Stromal cell of bone marrow (primary cell): ENCODE data around the gene STUM.
"Not testable (repeated sequence)": the region's sequence is repeated elsewhere in the genome, so short reads cannot be mapped to it uniquely, and the experiment has no call there.

Experiments used
- DNase-seq: peaks from one replicate; pipeline ENCODE4 v3.0.0-alpha.2; 2012; ENCODE audit warnings: low read depth

STUM gene

DNA sequence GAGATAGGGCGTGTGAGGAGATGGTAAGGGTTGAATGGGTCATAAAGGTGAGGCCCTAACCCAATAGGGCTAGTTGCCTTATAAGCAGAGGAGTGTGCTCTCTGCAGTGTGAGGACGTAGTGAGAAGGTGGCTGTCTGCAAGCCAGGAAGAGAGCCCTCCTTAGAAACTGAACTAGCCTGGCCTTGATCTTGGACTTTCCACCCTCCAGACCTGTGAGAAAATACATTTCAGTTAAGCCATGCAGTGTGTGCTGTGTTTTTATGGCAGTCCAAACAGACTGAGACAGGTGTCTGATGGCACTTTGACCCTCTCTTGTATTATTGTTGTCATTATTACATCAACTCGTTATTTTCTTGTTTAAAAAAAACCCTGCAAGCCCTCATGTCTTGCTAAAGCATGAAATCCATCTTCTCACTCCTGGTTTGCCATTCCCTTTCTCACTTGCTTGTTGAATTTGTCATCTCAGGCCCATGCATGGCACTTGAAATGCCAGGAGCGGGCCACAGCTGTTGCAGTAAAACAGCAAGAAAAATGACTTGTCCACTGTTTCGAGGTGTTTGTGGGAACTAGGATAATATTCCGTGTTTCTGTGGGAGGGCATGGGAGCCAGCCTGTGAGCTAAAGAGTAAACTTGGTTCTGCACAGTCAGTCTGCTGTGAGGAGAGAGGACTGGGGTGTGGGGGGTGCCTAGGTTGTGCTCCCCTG lies 78.6 kb downstream of the STUM start:
- DNase-seq: no peak

DNA sequence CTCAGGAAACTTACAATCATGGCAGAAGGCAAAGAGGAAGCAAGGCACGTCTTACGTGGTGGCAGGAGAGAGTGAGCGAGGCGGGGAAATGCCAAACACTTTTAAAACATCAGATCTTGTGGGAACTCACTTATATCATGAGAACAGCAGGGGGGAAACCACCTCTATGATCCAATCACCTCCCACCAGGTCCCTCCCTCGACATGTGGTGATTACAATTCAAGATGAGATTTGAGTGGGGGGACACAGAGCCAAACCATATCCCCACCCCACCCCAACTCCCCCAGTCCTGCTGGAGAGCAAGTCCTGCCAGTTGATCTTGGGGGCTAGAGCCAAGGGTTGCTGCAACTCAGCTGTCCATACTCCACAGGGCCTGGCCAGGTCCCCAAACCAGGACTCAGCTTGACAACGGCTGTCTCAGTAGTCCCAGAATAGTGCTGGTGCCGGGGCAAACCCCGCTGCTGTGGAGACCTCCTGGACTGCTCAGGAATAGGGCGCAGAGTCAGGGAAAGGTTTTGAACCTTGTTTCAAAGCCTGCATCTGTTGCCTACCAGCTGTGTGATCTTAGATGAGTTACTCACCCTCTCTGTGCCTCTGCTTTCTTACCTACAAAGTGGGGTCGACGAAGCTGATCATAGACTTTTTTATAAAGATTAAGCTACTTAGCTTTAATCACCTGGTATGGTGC lies 79.5 kb downstream of the STUM start:
- DNase-seq: no peak

DNA sequence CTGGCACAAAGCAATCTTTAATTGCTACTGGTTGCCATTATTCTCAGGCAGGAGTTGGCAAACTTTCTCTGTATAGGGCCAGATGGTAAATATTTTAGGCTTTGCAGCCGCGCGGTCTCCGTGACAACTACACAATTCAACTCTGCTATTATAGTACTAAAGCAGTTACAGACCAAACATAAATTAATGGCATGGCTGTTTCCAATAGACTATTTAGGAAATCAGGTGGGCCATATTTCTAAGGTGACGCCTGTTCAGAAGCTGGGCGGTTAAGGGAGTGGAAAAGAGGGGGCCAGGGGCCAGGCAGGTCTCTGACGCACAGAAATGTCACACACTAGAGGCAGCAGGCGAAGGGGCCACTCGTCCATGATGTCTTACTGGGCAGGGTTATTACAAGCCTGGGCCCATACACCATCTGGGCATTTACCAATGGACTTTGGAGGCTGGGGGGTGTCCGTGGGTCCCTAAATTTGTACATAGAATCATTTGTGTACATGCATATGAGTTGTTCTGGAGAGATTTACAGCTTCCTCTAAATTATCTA lies 80.1 kb downstream of the STUM start:
- DNase-seq: no peak

DNA sequence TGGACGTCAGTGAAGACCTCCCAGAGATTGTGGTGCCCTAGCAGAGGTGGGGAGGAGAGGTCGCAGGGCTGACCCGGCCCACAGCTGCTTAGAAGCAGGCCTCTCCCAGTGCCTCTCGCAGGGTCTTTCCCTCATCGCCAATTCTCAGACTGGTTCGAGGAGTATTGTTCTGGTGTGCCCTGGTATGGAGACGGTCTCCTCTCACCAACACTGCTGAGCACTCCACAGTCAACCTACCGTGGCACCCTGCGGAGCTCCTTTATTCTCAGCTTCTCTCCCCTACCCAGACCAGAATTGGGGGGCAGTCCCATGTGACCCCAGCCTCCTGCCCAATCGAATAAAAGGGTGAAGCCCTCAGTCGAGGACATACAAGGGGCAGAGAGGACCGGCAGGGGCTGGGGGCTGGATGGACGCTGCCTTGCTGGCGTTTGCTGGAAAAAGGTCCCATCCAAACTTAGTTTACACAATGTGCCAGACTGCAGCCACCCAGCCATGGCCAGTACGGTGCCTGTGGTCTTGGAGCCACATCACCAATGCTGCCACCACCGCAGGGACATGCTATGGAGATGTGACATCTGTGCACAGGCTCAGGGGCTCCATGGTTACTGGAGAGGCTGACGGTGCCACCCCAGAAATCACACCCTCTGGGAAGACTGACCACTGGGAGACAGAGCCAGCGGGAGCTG lies 80.8 kb downstream of the STUM start:
- no peak for DNase-seq

DNA sequence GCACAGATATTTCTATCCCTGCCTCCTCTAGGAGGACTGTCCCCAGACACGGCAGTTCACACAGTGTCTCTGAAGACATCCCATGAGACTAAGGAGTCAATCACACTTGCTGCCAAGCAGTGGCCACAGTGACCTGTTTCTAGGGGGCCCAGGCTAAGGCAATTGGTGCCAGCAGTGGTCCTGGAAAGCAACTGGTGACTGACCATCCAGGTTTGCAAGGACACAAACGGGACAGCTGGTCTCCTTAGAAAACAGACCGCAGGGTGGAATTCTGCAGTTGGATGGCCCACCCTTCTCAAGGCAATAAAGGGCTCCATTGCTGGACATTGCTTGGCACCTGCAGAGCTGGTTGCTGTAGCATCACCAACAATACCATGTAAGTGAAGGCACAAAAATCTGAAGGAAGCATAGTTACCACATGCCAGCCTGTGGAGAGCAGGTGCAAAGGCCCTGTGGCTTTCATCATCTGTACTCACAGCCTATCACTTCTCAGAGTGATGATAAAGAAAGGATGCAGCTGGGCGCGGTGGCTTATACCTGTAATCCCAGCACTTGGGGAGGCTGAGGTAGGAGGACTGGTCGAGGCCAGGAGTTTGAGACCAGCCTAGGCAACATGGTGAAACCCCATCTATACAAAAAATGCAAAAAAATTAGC lies 81.5 kb downstream of the STUM start:
- DNase-seq: no peak

DNA sequence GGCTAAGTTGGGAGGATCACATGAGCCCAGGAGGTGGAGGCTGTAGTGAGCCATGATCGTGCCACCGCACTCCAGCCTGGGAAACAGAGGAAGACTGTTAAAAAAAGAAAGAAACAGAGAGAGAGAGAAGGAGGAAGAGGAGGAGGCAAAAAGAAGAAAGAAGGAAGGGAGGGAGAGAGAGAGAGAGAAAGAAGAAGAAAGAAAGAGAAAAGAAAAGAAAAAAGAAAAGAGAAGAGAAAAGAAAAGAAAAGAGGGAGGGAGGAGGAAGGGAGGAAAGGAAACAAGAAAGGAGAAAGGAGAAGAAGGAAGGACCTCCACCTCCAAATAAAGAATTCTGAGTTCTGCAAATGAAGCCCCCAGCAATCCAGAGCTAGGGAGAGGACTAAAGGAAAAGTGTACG lies 82.0 kb downstream of the STUM start:
- DNase-seq: no peak

DNA sequence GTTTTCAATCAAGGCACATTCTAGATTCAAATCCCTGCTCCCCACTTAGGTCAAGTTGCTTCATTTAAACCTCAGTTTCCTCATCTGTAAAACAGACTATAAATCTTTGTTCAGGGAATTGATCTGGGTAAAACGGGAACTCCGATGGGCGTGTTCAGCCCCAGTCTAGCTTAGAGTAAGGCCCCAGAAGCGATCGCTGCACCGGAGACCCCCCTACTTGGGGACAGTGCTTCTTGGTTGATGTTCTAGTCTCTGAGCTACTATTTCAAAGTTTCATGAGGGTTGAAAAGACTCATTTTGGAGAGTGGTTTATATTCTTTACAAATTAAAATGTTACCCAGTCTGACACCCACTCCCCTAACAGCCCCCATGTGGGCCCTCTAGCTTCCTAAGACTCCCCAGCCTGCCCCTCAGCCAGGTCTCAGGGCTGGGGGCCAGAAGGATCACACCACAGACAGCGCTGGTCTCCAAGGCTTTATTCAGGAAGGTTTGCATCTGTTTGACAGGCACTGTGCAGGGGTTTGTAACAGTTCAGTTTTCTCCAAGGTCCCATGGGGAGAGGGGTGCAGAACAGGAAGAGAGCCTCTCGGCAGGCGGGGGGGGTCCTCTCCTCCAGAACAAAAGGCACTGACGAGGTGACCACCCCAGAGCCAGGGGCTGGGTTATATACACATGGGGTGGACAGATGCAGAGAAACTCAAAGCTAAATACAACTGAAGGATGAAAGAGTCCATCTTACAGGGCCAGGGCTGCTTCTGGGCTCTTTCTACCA lies 82.9 kb downstream of the STUM start:
- no peak for DNase-seq

DNA sequence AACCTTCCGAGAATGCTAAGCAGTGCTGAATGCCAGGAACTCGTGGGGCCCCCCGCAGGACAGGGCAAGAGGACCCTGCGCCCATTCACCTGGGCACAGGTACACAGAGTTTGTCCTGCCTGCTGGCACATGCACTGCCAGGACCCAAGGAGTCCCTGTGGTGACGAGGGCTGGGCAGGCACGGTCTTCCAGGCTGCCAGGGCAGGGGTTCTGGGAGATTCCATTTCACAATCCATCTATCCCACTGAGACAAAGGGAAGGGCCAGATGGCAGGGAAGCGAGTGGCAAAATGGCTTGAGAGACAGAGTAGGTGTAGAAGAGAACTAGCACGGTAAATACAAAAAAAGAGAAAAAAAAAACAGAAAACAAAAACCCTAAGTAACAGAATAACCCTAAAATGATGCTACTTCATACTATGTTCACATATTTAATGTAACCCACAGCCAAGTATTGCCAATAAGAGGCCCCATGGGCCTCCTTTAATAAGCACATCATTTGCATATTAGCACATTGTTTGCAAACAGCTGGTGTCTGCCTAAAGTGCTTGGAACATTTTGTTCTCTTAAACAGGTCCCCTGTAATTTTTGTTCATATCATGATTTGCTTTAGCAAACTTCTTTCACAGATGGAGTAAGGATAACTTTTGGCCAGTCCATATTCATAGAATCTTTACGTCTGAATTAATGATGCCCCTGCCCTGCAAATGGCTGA lies 83.8 kb downstream of the STUM start:
- DNase-seq: no peak

DNA sequence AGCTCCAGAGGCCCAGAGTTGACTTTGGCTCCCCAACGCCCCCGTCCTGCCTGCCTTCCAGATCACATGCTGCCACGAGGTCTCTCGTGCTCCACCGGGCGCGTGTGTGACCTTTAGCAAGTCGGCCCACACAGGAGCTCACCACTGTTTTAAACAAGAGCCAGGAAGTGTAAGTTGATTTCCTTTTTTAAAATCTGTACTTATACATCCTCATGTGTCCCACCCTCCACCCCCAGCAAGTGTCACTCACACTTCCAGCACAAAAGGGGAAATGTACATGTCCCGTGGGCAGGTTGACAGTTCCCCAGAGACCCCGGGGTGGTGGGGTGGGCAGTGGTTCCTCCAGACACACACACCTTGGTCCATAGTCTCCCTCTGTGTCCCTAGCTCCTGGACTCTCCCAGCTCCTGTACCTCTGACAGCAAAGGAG lies 84.4 kb downstream of the STUM start:
- DNase-seq: no peak

DNA sequence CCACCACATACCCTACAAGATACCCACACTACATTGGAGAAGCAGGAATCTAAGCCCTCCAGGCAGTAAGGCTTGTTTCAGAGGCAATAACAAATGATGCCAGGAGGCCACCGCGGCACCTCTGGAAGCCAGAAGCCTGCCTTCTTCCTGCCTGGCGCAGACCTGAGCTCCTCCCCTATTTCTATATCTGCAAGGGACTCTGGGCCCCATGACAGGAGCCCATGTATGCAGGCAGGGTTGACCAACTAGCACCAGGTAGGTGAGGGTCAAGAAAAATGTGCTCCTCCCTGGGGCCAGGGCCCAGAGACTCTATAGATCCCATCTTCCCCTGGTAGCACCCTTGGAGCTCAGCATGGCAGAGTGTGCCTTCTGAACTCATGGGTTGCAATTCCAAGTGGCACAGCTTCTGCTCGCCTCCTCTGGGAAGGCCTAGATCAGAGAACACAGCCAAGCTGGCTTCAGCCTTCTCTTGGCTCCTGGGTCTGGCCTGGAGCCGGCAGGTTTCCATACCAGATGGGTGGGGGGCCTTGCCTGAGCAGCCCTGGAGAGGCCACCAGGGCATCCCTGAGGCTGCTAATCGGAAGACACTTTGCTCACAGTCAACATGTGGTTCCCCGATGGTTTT lies 85.1 kb downstream of the STUM start:
- no peak for DNase-seq

DNA sequence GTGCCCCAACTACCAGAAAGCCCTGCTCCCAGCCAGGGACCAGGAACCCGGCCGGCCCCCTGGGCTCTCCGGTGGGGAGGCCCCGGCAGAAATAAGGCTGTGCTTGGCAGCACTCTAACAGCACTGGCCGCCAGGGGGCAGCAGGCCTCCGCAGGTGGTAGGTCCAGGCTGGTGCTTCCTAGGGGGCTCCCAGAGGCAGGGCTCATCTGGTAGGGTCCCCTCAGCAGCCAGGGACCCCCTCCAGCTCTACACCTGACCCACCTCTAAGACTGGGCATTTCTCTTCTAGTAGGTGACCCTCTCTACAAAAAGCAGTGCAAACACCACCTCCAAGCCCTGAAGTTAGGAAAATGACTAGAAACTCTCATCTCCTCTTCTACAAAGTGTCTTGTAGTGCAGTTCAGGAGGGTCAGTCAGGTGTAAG lies 85.6 kb downstream of the STUM start:
- peak; percentile 26 for DNase-seq

DNA sequence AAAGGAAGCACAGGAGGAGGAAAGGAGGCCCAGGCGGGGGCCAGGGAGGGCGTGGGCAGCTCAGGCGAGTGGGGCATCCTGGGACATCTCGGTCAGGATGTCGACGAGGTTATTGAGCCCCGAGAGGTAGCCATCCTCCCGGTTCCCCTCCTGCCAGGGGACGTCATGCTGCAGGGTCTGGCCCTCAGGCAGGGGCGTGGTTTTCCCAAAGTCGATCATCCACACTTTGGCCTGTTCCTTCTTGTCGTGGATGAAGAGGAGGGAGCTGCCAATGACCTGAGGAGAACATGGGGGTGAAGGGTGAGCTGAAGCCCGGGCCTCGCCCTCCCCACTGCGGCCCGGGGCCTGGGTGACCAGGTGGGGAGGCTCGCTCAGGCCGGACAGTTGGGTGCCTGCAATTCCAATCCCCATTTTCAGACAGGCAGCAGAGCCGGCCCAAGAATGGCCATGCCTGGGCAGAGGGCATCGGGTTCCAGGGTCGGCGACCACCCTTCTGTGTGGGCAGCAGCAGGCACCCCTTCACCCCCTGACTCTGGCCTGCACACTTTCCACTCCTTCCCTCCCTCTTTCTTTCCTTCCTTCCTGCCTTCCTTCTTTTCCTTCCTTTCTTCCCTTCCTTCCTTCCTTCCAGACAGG lies 86.2 kb downstream of the STUM start:
- no peak for DNase-seq

DNA sequence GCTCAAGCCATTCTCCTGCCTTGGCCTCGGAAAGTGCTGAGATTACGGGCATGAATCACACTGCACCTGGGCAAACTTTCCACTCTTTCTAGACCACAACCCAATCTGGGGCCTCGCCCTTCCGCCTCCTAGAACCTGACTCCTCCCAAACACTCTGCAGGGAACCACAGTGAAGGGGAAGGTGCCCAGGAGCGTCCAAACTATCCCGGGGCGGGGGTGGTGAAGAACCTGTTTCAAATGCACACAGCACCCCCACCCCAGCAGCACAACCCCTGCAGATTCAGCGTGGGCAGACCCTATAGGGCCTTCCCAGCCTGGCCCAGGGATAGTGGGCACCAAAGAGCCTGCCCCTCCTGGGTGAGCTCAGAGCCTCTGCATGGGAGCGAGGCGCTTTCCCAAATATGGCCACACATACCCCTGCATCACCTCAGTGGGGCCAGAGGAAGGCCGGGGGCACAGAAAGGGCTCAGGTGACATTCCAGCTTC lies 86.9 kb downstream of the STUM start:
- no peak for DNase-seq

DNA sequence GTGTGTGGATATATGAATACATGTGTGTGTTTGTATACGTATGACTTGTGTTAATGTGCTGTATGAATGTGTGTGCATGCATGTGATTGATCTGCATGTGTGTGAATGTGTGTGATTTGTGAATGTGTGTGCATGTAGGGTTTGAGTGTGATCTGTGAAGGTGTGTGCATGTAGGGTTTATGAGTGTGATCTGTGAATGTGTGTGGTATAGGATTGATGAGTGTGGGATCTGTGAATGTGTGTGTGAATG lies 88.2 kb downstream of the STUM start:
- no peak for DNase-seq

DNA sequence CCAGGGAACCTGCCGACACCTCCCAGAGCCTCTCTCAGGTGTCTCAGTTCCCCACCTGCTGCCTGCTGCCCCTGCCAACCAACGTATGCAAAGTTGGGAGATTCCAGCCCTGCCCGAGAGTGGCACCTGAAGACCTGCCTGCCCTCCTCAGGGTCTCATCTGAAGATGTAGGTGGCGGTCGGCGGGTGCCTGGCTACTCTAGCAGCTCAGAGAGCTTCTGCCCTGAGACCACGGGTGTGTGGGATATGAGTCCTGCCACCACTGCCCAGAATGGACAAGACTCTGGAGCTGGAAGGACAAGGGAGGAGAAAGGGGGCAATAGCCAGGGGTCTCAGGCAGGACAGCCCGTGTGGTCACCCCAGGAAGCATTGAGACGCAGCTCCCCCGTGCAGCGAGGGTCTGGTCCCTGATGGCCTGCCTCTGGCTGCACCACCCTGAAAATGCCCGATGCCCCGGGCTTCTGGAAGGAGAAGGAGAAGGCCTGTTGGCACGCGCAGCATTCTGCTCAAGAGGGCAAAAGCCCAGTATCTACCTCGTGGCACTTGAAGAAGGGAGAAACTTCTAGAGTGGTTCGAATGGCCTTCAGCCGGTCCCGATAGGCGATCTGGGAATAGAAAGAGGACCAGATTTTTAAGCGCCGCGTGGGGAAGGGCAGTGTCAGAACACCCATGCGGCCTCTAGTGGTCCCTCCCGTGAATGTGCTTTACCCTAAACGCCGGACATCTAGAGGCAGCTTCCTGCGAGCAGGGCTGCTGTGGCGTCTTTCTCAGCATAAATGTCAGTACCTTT lies 88.8 kb downstream of the STUM start:
- no peak for DNase-seq

DNA sequence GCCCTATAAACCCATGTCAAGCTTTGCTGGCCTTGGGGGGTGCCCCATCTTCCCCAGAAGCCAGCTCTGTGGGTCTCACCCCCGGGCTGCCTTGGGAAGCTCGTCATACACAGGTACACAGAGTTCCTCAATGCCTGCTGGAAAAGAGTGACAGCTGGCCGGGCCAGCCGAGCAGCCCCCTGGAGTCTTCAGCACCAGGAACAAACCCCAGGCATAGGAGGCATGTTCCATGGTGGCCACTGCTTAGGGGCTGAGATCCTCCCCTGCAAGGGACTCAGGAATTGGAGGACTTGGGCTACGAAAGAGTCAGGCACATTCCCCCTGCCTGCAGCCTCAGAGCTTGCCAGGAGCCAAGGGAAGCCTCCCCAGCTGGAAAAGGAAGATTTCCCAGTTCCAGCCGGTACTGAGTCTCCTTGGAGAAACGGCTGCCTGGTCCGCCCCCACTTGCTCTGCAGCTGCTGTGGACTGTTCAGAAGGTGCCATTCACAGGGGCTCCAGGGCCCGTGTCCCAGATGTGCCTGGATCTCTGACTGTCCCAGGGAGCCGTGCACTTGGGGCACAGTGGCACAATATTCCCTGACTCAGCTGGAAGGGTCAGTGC lies 89.5 kb downstream of the STUM start:
- DNase-seq: no peak

DNA sequence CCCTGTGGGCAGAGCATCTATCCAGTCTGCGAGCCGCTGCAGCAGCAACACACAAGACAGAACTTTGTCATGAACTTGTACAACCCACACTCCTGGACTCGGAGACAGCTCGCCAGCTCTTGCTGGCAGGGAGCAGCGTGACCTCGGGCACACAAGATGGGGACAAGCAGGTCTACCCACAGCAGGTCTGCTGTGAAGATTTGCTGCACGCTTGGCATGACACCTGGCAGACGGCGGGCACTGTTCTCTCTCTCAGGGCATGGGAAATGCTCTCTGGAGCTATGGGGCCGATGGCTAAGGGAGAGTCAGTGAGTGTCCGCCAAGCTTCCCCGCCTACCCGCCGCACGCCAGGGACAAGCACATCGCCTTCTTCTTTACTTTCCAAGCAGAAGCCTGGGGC lies 90.0 kb downstream of the STUM start:
- DNase-seq: no peak

DNA sequence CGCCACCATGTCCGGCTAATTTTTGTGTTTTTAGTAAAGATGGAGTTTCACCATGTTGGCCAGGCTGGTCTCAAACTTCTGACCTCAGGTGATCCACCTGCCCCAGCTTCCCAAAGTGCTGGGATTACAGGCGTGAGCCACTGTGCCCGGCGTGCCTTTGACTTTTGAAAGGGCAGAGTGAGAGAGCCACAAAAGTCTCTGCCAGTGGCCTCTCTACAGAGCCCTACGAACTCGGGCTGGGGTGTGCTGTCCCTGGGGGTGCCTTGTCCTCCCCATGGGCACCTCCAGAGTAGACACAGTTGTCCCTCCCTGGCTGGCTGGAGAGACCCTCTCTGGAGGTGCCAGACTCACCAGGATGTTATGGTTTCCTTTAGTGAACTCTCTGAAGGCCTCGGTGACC lies 90.6 kb downstream of the STUM start:
- DNase-seq: not testable (repeated sequence)

DNA sequence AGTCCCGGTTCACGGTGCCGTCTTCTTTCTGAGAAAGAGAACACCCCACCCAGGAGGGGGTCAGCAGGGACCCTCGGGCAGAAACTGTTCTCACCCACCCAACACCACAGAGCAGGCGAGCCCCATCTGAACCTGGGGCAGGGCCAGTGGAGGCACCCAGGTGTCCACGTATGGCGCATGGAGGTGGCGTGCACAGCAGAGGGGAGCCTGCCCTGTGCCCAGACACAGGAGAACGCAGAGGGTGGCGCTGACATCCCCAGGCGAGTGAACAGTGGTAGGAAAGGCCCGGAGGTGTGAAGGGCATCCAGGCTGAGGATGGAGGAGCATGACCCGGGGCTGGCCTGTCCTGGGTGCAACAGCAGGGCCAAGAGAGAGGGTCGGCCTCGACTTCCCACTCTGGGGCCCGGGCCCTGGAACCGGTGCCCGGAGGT lies 91.1 kb downstream of the STUM start:
- no peak for DNase-seq
